Measurements from ENCODE around the gene INPP5D.

Gene INPP5D

GRCh38 chr2:233059797-233060500 lies at the start of gene INPP5D:
Gene INPP5D, plus strand, starts transcription at chr2:233060342. Its CDS starts 137 bp downstream, at chr2:233060479.
- Histone ChIP-seq H3K27ac (ENCODE audit: low read depth, low read length) (peak within 1 kb of the TSS; percentile 84), H3K9me3 (ENCODE audit: control insufficient read depth, insufficient read depth, low read length) (no peaks in the 10 kb centered on the region), H3K4me3 (ENCODE audit: low read length) (peak within 1 kb of the TSS; percentile 98), H3K4me2 (ENCODE audit: low read length) (peak within 1 kb of the TSS; percentile 90), H3K9me2 (replicated peaks; ENCODE audit: control insufficient read depth, low read length) (no peaks in the 10 kb centered on the region), H3K36me3 (ENCODE audit: control insufficient read depth, low read length) (peaks cover 39% of the 10 kb centered on the region), H3F3A (ENCODE audit: control insufficient read depth, insufficient read depth) (peaks cover 12% of the 10 kb centered on the region), H3K79me2 (ENCODE audit: control insufficient read depth, low read length) (peaks cover 47% of the 10 kb centered on the region), H3K27me3 (ENCODE audit: control insufficient read depth, low read length) (no peaks in the 10 kb centered on the region), H4K20me1 (ENCODE audit: control insufficient read depth, insufficient read depth, low read depth, low read length) (peaks cover 25% of the 10 kb centered on the region), H3K4me1 (ENCODE audit: control insufficient read depth, low read length) (peaks cover 41% of the 10 kb centered on the region)
- no peak for TF ChIP-seq EZH2phosphoT487 (IDR thresholded peaks at IDR 0.05; ENCODE audit: borderline replicate concordance, low read length)
- TF ChIP-seq, protein P1, sequence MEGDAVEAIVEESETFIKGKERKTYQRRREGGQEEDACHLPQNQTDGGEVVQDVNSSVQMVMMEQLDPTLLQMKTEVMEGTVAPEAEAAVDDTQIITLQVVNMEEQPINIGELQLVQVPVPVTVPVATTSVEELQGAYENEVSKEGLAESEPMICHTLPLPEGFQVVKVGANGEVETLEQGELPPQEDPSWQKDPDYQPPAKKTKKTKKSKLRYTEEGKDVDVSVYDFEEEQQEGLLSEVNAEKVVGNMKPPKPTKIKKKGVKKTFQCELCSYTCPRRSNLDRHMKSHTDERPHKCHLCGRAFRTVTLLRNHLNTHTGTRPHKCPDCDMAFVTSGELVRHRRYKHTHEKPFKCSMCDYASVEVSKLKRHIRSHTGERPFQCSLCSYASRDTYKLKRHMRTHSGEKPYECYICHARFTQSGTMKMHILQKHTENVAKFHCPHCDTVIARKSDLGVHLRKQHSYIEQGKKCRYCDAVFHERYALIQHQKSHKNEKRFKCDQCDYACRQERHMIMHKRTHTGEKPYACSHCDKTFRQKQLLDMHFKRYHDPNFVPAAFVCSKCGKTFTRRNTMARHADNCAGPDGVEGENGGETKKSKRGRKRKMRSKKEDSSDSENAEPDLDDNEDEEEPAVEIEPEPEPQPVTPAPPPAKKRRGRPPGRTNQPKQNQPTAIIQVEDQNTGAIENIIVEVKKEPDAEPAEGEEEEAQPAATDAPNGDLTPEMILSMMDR (IDR thresholded peaks at IDR 0.05; ENCODE audit: low read depth, low read length, poor library complexity, severe bottlenecking), result peak; percentile 24

GRCh38 chr2:233010569-233011267 lies 49.4 kb upstream of the INPP5D start:
- Histone ChIP-seq H3K27ac (ENCODE audit: low read depth, low read length) (no peak overlapping the region), H3K4me2 (ENCODE audit: low read length) (no peak overlapping the region), H3K4me1 (ENCODE audit: control insufficient read depth, low read length) (0 out of 2 replicates have a peak, but pooled peaks cover 3% of the 10 kb centered on the region), H3K36me3 (ENCODE audit: control insufficient read depth, low read length) (no peaks in the 10 kb centered on the region), H3K9me2 (replicated peaks; ENCODE audit: control insufficient read depth, low read length) (no peaks in the 10 kb centered on the region), H3K79me2 (ENCODE audit: control insufficient read depth, low read length) (no peaks in the 10 kb centered on the region), H4K20me1 (ENCODE audit: control insufficient read depth, insufficient read depth, low read depth, low read length) (no peaks in the 10 kb centered on the region), H3K4me3 (ENCODE audit: low read length) (no peak overlapping the region), H3K9me3 (ENCODE audit: control insufficient read depth, insufficient read depth, low read length) (no peaks in the 10 kb centered on the region), H3F3A (ENCODE audit: control insufficient read depth, insufficient read depth) (no peaks in the 10 kb centered on the region), H3K27me3 (ENCODE audit: control insufficient read depth, low read length) (no peaks in the 10 kb centered on the region)
- TF ChIP-seq, protein P1 (IDR thresholded peaks at IDR 0.05; ENCODE audit: low read depth, low read length, poor library complexity, severe bottlenecking), result no peak
- no peak for TF ChIP-seq EZH2phosphoT487 (IDR thresholded peaks at IDR 0.05; ENCODE audit: borderline replicate concordance, low read length)

DNA sequence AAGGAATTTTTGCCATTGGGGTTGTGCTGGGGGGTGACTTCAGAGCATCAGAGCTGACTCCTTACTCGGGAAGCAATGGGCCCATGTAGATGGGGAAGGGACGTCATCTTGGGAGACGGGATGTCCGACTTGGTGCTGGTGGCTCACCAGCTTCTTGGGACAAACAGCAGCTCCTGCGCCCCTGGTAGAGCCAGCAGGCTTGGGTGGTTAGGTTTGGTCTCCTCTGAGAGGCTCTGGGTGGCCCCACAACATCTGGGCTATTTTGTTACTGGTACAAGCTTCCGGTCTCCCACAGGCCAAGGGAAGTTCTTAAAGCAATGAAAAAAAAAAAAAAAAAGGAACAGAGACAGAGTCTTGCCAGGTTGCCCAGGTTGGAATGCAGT lies 48.9 kb upstream of the INPP5D start:
- Histone ChIP-seq H3K9me2 (replicated peaks; ENCODE audit: control insufficient read depth, low read length) (no peaks in the 10 kb centered on the region), H3K27me3 (ENCODE audit: control insufficient read depth, low read length) (no peaks in the 10 kb centered on the region), H3K4me3 (ENCODE audit: low read length) (no peak overlapping the region), H3K4me1 (ENCODE audit: control insufficient read depth, low read length) (0 out of 2 replicates have a peak, but pooled peaks cover 3% of the 10 kb centered on the region), H3F3A (ENCODE audit: control insufficient read depth, insufficient read depth) (no peaks in the 10 kb centered on the region), H3K4me2 (ENCODE audit: low read length) (no peak overlapping the region), H4K20me1 (ENCODE audit: control insufficient read depth, insufficient read depth, low read depth, low read length) (no peaks in the 10 kb centered on the region), H3K27ac (ENCODE audit: low read depth, low read length) (no peak overlapping the region), H3K9me3 (ENCODE audit: control insufficient read depth, insufficient read depth, low read length) (no peaks in the 10 kb centered on the region), H3K79me2 (ENCODE audit: control insufficient read depth, low read length) (no peaks in the 10 kb centered on the region), H3K36me3 (ENCODE audit: control insufficient read depth, low read length) (no peaks in the 10 kb centered on the region)
- no peak for TF ChIP-seq EZH2phosphoT487 (IDR thresholded peaks at IDR 0.05; ENCODE audit: borderline replicate concordance, low read length)
- TF ChIP-seq, protein P1 (IDR thresholded peaks at IDR 0.05; ENCODE audit: low read depth, low read length, poor library complexity, severe bottlenecking), result no peak

Data from DOHH2 (cell line).